ENCODE data around the gene TCF20.

The TCF20 gene

DNA sequence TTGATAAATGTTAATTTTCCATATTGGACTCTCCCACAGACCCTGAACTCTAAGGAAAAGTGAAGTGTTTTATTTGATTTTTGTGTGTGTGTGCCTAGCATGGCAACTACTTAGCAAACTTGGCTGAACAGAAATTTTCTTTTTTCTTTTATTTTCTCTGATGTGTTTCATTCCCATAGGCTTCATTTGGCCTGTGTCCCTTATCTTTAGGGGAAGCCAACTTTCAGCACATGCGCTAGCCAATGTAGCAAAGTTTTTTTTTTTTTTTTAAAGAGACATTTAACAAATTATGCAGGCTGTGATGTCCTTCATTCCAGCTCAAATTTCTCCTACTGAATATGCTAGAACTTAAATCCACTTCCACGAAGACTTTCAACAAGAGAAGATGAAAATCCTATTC, 14.2 kb downstream of the TCF20 start:
- TF ChIP-seq, protein P1, sequence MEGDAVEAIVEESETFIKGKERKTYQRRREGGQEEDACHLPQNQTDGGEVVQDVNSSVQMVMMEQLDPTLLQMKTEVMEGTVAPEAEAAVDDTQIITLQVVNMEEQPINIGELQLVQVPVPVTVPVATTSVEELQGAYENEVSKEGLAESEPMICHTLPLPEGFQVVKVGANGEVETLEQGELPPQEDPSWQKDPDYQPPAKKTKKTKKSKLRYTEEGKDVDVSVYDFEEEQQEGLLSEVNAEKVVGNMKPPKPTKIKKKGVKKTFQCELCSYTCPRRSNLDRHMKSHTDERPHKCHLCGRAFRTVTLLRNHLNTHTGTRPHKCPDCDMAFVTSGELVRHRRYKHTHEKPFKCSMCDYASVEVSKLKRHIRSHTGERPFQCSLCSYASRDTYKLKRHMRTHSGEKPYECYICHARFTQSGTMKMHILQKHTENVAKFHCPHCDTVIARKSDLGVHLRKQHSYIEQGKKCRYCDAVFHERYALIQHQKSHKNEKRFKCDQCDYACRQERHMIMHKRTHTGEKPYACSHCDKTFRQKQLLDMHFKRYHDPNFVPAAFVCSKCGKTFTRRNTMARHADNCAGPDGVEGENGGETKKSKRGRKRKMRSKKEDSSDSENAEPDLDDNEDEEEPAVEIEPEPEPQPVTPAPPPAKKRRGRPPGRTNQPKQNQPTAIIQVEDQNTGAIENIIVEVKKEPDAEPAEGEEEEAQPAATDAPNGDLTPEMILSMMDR (IDR thresholded peaks at IDR 0.05; ENCODE audit: insufficient read depth, low read length): no peak
- TF ChIP-seq POLR2AphosphoS5 (IDR thresholded peaks at IDR 0.05; ENCODE audit: low read depth) (no peak), GABPA (IDR thresholded peaks at IDR 0.05; ENCODE audit: low read depth) (no peak)

DNA sequence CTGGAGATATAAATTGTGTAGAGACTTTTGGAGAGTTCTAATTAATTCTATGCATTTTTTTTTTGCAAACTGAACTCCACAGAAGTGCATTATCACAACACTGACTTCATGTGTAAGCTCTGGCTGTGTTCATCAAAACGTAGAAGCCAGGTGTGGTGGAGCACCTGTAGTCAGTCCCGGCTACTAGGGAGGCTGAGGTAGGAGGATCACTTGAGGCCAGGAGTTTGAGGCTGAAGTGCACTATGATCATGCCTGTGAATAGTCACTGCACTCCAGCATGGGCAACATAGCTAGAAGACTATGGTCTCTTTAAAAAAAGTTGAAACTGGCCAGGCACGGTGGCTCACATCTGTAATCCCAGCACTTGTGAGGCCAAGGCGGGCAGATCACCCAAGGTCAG, 20.6 kb downstream of the TCF20 start:
- no peak overlapping the region for H3K4me3 ChIP-seq (replicated peaks; ENCODE audit: insufficient read depth, low read length)
- DNase-seq (ENCODE audit: low read depth in 1 of 2, low spot score in 1 of 2): no peak
- H3K27me3 ChIP-seq (ENCODE audit: insufficient read depth, poor library complexity, severe bottlenecking): no peaks in the 10 kb centered on the region
- H3K27ac ChIP-seq (replicated peaks): no peak overlapping the region
- no peak for TF ChIP-seq SPI1 (IDR thresholded peaks at IDR 0.05; ENCODE audit: borderline replicate concordance, low read depth)
- TF ChIP-seq, protein P2, sequence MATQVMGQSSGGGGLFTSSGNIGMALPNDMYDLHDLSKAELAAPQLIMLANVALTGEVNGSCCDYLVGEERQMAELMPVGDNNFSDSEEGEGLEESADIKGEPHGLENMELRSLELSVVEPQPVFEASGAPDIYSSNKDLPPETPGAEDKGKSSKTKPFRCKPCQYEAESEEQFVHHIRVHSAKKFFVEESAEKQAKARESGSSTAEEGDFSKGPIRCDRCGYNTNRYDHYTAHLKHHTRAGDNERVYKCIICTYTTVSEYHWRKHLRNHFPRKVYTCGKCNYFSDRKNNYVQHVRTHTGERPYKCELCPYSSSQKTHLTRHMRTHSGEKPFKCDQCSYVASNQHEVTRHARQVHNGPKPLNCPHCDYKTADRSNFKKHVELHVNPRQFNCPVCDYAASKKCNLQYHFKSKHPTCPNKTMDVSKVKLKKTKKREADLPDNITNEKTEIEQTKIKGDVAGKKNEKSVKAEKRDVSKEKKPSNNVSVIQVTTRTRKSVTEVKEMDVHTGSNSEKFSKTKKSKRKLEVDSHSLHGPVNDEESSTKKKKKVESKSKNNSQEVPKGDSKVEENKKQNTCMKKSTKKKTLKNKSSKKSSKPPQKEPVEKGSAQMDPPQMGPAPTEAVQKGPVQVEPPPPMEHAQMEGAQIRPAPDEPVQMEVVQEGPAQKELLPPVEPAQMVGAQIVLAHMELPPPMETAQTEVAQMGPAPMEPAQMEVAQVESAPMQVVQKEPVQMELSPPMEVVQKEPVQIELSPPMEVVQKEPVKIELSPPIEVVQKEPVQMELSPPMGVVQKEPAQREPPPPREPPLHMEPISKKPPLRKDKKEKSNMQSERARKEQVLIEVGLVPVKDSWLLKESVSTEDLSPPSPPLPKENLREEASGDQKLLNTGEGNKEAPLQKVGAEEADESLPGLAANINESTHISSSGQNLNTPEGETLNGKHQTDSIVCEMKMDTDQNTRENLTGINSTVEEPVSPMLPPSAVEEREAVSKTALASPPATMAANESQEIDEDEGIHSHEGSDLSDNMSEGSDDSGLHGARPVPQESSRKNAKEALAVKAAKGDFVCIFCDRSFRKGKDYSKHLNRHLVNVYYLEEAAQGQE (IDR thresholded peaks at IDR 0.05; ENCODE audit: insufficient replicate concordance, low read depth): no peak
- TF ChIP-seq, protein P1 (IDR thresholded peaks at IDR 0.05; ENCODE audit: insufficient read depth, low read length): no peak
- TF ChIP-seq POLR2AphosphoS5 (IDR thresholded peaks at IDR 0.05; ENCODE audit: low read depth): no peak
- no peak for TF ChIP-seq GABPA (IDR thresholded peaks at IDR 0.05; ENCODE audit: low read depth)

More for the DNA sequence above, 14.2 kb downstream of the TCF20 start:
- Histone ChIP-seq H3K27ac (replicated peaks) (no peak overlapping the region), H3K4me3 (replicated peaks; ENCODE audit: insufficient read depth, low read length) (no peak overlapping the region), H3K27me3 (ENCODE audit: insufficient read depth, poor library complexity, severe bottlenecking) (no peaks in the 10 kb centered on the region)
- DNase-seq (ENCODE audit: low read depth in 1 of 2, low spot score in 1 of 2): no peak

DNA sequence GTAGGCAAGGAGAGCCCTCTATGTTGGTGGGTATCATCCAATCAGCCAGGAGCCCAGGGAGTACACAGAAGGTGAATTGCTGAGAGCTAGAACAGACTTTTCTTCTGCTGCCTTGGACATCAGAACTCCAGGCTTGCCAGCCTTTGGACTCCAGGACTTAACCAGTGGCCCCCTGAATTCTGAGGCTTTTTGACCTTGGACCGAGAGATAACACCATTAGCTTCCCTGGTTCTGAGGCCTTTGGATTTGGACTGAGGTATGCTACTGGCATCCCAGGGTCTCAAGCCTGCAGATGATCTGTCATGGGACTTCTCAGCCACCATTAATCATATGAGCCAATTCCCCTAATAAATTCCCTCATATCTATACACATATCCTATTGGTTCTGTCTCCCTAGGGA, 21.5 kb downstream of the TCF20 start:
- Histone ChIP-seq H3K27ac (replicated peaks) (no peak overlapping the region), H3K4me3 (replicated peaks; ENCODE audit: insufficient read depth, low read length) (no peak overlapping the region), H3K27me3 (ENCODE audit: insufficient read depth, poor library complexity, severe bottlenecking) (no peaks in the 10 kb centered on the region)
- no peak for DNase-seq (ENCODE audit: low read depth in 1 of 2, low spot score in 1 of 2)
- TF ChIP-seq, protein P1 (IDR thresholded peaks at IDR 0.05; ENCODE audit: insufficient read depth, low read length): no peak
- TF ChIP-seq GABPA (IDR thresholded peaks at IDR 0.05; ENCODE audit: low read depth): no peak
- TF ChIP-seq, protein P2 (IDR thresholded peaks at IDR 0.05; ENCODE audit: insufficient replicate concordance, low read depth): no peak
- TF ChIP-seq POLR2AphosphoS5 (IDR thresholded peaks at IDR 0.05; ENCODE audit: low read depth): no peak
- no peak for TF ChIP-seq SPI1 (IDR thresholded peaks at IDR 0.05; ENCODE audit: borderline replicate concordance, low read depth)

DNA sequence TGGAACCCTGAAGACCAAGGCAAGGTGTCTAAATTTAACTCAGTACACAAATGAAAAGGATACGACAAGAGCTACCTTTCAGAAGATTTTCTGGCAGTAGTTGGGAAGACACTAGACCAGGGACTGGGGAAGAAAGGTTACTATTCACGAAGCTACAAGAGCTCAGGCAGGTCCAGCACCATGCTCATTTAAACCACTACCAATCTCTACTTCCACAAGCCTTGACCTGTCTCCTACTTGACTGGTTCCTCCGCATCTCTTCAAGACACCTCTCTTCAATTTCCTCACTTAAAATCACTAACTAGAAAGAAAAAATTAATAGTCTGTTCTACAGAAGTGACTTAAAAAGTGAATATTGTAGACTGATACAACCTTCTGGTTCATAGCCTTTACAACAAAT, 22.9 kb downstream of the TCF20 start:
- TF ChIP-seq SPI1 (IDR thresholded peaks at IDR 0.05; ENCODE audit: borderline replicate concordance, low read depth): no peak
- TF ChIP-seq, protein P2 (IDR thresholded peaks at IDR 0.05; ENCODE audit: insufficient replicate concordance, low read depth): no peak
- no peak overlapping the region for H3K27ac ChIP-seq (replicated peaks)
- no peaks in the 10 kb centered on the region for H3K27me3 ChIP-seq (ENCODE audit: insufficient read depth, poor library complexity, severe bottlenecking)

More for the DNA sequence above, 22.9 kb downstream of the TCF20 start:
- DNase-seq (ENCODE audit: low read depth in 1 of 2, low spot score in 1 of 2): no peak
- no peak overlapping the region for H3K4me3 ChIP-seq (replicated peaks; ENCODE audit: insufficient read depth, low read length)
